HCT116 (cell line): ENCODE results near the gene GFER.

Source experiments
- CEBPB ChIP-seq: IDR thresholded peaks from 2 replicates; pipeline ENCODE4 v1.6.1; 2012; ENCODE audit warnings: low read depth
- EZH2 ChIP-seq: fragments of 200-600 bp; sonication (generic); IDR thresholded peaks from 2 replicates; pipeline ENCODE4 v1.6.1; 2017; ENCODE audit warnings: antibody characterized with exemption, mixed run types
- EZH2phosphoT487 ChIP-seq: fragments of 200-600 bp; IDR thresholded peaks from 2 replicates; pipeline ENCODE4 v1.6.1; 2018; ENCODE audit warnings: antibody characterized with exemption, borderline replicate concordance
- POLR2A ChIP-seq: IDR thresholded peaks from 2 replicates; pipeline ENCODE4 v1.7.0; 2011; ENCODE audit warnings: borderline replicate concordance; ENCODE audit not compliant: insufficient read depth, insufficient read length; ENCODE audit errors: extremely low read depth
- TCF7L2 ChIP-seq: IDR thresholded peaks from 2 replicates; pipeline ENCODE4 v1.7.0; 2011; ENCODE audit warnings: borderline replicate concordance, inconsistent platforms; ENCODE audit not compliant: insufficient read depth, insufficient read length; ENCODE audit errors: extremely low read depth
- TF ChIP-seq, protein P1 (sequence below), 3 experiments: fragments of 200-600 bp in 1 of 3; sonication (generic) in 1 of 3; IDR thresholded peaks in 2 of 3; conservative IDR thresholded peaks in 1 of 3; 2 replicates each; pipeline ENCODE4 v1.5.1; 2012 to 2017; ENCODE audit warnings: low read depth in 2 of 3, low read length in 2 of 3, antibody characterized with exemption in 1 of 3, borderline replicate concordance in 1 of 3, control low read depth in 1 of 3, mild to moderate bottlenecking in 1 of 3, mixed read lengths in 1 of 3, mixed run types in 1 of 3, moderate library complexity in 1 of 3; ENCODE audit not compliant: insufficient read depth in 1 of 3
- TF ChIP-seq, protein P2 (sequence below): IDR thresholded peaks from 2 replicates; pipeline ENCODE4 v1.6.1; 2011; ENCODE audit warnings: mild to moderate bottlenecking, low read length, moderate library complexity; ENCODE audit not compliant: insufficient replicate concordance; ENCODE audit errors: extremely low read depth

DNA sequence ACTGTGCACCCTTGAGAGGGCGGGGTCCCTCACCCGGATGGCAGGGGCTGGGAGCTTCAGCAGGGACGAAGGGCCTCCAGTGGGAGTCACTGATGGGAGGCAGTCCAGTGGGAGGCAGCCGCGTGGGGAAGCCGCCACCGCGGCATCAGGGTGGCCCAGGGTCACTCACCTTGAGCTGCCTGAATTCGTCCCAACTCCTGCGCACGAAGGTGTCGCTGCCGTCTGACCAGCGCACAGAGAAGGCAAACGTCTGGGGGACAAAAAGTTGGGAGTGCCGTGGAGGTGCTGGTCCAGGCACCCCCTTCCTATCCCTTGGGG, 3.3 kb upstream of the GFER start:
- TF ChIP-seq CEBPB (no peak), POLR2A (peak; percentile 13), EZH2 (no peak), TCF7L2 (no peak), EZH2phosphoT487 (no peak)
- TF ChIP-seq, protein P1, sequence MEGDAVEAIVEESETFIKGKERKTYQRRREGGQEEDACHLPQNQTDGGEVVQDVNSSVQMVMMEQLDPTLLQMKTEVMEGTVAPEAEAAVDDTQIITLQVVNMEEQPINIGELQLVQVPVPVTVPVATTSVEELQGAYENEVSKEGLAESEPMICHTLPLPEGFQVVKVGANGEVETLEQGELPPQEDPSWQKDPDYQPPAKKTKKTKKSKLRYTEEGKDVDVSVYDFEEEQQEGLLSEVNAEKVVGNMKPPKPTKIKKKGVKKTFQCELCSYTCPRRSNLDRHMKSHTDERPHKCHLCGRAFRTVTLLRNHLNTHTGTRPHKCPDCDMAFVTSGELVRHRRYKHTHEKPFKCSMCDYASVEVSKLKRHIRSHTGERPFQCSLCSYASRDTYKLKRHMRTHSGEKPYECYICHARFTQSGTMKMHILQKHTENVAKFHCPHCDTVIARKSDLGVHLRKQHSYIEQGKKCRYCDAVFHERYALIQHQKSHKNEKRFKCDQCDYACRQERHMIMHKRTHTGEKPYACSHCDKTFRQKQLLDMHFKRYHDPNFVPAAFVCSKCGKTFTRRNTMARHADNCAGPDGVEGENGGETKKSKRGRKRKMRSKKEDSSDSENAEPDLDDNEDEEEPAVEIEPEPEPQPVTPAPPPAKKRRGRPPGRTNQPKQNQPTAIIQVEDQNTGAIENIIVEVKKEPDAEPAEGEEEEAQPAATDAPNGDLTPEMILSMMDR (IDR thresholded peaks at IDR 0.05 in 2 of 3, conservative IDR thresholded peaks at IDR 0.05 in 1 of 3; ENCODE audit: borderline replicate concordance in 1 of 3, insufficient read depth in 1 of 3, low read depth in 2 of 3, low read length in 2 of 3) = no peak
- TF ChIP-seq, protein P2, sequence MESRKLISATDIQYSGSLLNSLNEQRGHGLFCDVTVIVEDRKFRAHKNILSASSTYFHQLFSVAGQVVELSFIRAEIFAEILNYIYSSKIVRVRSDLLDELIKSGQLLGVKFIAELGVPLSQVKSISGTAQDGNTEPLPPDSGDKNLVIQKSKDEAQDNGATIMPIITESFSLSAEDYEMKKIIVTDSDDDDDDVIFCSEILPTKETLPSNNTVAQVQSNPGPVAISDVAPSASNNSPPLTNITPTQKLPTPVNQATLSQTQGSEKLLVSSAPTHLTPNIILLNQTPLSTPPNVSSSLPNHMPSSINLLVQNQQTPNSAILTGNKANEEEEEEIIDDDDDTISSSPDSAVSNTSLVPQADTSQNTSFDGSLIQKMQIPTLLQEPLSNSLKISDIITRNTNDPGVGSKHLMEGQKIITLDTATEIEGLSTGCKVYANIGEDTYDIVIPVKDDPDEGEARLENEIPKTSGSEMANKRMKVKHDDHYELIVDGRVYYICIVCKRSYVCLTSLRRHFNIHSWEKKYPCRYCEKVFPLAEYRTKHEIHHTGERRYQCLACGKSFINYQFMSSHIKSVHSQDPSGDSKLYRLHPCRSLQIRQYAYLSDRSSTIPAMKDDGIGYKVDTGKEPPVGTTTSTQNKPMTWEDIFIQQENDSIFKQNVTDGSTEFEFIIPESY = no peak
